GM18520 (cell line): ENCODE data around the gene WNT7A.
"Not testable (repeated sequence)": the region's sequence is repeated elsewhere in the genome, so short reads cannot be mapped to it uniquely, and the experiment has no call there.

Experiments
- ATAC-seq: cut with Tn5 transposase; IDR thresholded peaks from one replicate; pipeline ENCODE4 v1.9.1; 2021; ENCODE audit not compliant: unreplicated experiment

WNT7A gene

GRCh38 chr3:13866041-13866965, 13.6 kb downstream of the WNT7A start:
- no peak for ATAC-seq

- ATAC-seq = no peak
These were observed 14.3 kb downstream of the WNT7A start for GRCh38 chr3:13865581-13865980.

GRCh38 chr3:13865106-13865505, 14.8 kb downstream of the WNT7A start:
- no peak for ATAC-seq

- no peak for ATAC-seq
These were observed 15.8 kb downstream of the WNT7A start for GRCh38 chr3:13863965-13864595.

GRCh38 chr3:13863382-13863952, 16.4 kb downstream of the WNT7A start:
- ATAC-seq = no peak

- no peak for ATAC-seq
These were observed 18.4 kb downstream of the WNT7A start for GRCh38 chr3:13861461-13861860.

- ATAC-seq = no peak
These were observed 19.9 kb downstream of the WNT7A start for GRCh38 chr3:13860001-13860400.

GRCh38 chr3:13858768-13859520, 20.9 kb downstream of the WNT7A start:
- ATAC-seq = no peak

GRCh38 chr3:13857702-13858380, 22.0 kb downstream of the WNT7A start:
- no peak for ATAC-seq

GRCh38 chr3:13856628-13857027, 23.2 kb downstream of the WNT7A start:
- ATAC-seq = not testable (repeated sequence)

GRCh38 chr3:13856006-13856405, 23.9 kb downstream of the WNT7A start:
- ATAC-seq = no peak

GRCh38 chr3:13854492-13854891, 25.4 kb downstream of the WNT7A start:
- no peak for ATAC-seq

- ATAC-seq = no peak
These were observed 25.9 kb downstream of the WNT7A start for GRCh38 chr3:13853978-13854296.

- ATAC-seq = no peak
These were observed 26.5 kb downstream of the WNT7A start for GRCh38 chr3:13853256-13853977.

GRCh38 chr3:13852638-13853009, 27.2 kb downstream of the WNT7A start:
- ATAC-seq = no peak

- ATAC-seq = no peak
These were observed 27.8 kb downstream of the WNT7A start for GRCh38 chr3:13851997-13852637.

GRCh38 chr3:13851091-13851849, 28.6 kb downstream of the WNT7A start:
- ATAC-seq = no peak

- ATAC-seq = no peak
These were observed 29.5 kb downstream of the WNT7A start for GRCh38 chr3:13850161-13850945.
